Peyer's patch (tissue), 4 donors: ENCODE results near the gene TRUB2. TPM values are rescaled to one million over a fixed set of nuclear protein-coding genes. Genes with fewer than 3 reads are reported as not detected.
"Not testable (repeated sequence)": the region's sequence is repeated elsewhere in the genome, so short reads cannot be mapped to it uniquely, and the experiment has no call there.

ENCODE experiments used
- DNase-seq, 3 donors: peaks; one replicate each; pipeline ENCODE4 v3.0.0-alpha.2; 2017 to 2019
- H3K27ac ChIP-seq, 4 donors: fragments of 200-600 bp; sonication (generic); one replicate each; pipeline ENCODE4 v1.5.1; 2016 to 2019
- H3K27me3 ChIP-seq, 2 donors: fragments of 200-600 bp; sonication (generic); one replicate each; pipeline ENCODE4 v1.5.1; 2019
- H3K36me3 ChIP-seq, 3 donors: fragments of 200-600 bp; sonication (generic); one replicate each; pipeline ENCODE4 v1.5.1; 2016 to 2019
- H3K4me1 ChIP-seq, 4 donors: fragments of 200-600 bp; sonication (generic); one replicate each; pipeline ENCODE4 v1.5.1; 2016 to 2019
- H3K4me3 ChIP-seq, 4 donors: fragments of 200-600 bp; sonication (generic); 1 replicate in 3 of 4; 2 replicates in 1 of 4; pipeline ENCODE4 v1.5.1; 2016 to 2019; ENCODE audit warnings: mild to moderate bottlenecking in 1 of 4
- H3K9me3 ChIP-seq, 4 donors: fragments of 200-600 bp; sonication (generic); one replicate each; pipeline ENCODE4 v1.5.1; 2016 to 2019; ENCODE audit warnings: mild to moderate bottlenecking in 1 of 4
- POLR2A ChIP-seq, 2 donors: fragments of 450-650 bp; IDR thresholded peaks; one replicate each; pipeline ENCODE4 v1.5.1; 2017; ENCODE audit warnings: antibody characterized with exemption in 2 of 2, mild to moderate bottlenecking in 2 of 2, moderate library complexity in 2 of 2
- total RNA-seq, 4 donors: library from RNA; depleted of rRNA; stranded (reverse); fragments of >200 nt; gene quantifications; one replicate each; pipeline ENCODE4 v1.1.0, GENCODE V29; 2016
- TF ChIP-seq, protein P1 (sequence below), 6 experiments: fragments of 450-650 bp in 4 of 6; fragments of 200-600 bp in 2 of 6; sonication (generic) in 1 of 6; IDR thresholded peaks; one replicate each; pipeline ENCODE4 v1.5.1; 2017 to 2019; ENCODE audit warnings: antibody characterized with exemption in 6 of 6, mild to moderate bottlenecking in 3 of 6, moderate library complexity in 1 of 6

The TRUB2 gene
- total RNA-seq, 4 donors from 2014 or later, result 11.7 to 42.9 (median 17.4) TPM

DNA sequence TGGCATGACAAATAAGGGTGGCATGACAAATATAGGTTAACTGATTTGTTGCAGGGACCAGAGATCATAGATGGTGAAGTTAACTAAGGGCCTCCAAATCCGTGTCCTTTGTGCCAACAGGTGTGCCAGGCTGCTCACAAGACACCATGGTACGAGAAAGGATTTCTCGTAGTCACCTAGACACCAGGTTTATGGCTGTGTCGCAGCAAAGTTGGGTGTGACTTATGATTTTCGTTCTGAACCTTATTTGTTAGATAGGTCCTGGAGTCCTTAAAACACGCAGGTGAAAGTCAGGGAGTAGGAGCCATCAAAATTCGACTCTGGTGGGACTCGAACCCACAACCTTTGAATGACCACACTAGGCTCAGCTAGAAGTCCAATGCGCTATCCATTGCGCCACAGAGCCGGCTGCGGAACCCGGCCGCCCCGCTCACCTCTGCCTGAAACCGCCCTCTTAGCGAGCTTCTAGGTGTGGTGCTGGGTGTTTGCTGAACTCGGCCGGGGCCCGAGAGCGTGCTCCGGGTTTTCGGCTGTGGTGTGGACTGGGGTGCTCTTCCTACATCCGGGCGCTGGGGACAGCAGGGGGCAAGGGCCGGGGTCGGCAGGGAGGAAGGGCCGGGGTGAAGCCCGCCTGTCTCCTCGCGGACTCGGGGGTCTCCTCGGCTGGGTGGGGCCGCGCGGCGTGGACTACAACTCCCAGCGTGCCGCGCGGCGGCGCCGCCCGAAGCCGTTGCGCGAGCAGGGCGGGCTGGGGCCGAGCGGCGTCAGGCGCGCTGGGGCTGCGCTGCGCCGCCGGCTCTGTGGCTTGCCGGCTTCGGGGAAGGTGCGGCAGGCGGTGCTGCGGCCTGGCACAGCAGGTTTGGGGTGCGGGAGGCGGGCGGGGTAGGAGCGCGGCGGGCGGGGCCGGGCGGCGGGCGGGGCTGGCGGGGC, 17.8 kb upstream of the TRUB2 start, which contains the start of gene SLC27A4:
Gene SLC27A4 (plus strand): TSS at position 767 of the 930 bp plus-strand sequence. CDS start 2,606 bp downstream, outside the sequence.
- peak; percentile 71 to 92 (median 91) for DNase-seq
- Histone ChIP-seq H3K4me3 (peak within 1 kb of the TSS; percentile 55 to 93 (median 77)), H3K9me3 (no peaks in the 10 kb centered on the region), H3K4me1 (peaks cover 0 to 19% (median 5%) of the 10 kb centered on the region in 4 donors), H3K36me3 (peaks cover 0 to 30% (median 0%) of the 10 kb centered on the region in 3 donors), H3K27ac (peak within 1 kb of the TSS; percentile 69 to 98 (median 82)), H3K27me3 (no peaks in the 10 kb centered on the region)
- TF ChIP-seq POLR2A (IDR thresholded peaks at IDR 0.05), result peak in 1 of 2 donors; percentile 35
- TF ChIP-seq, protein P1, sequence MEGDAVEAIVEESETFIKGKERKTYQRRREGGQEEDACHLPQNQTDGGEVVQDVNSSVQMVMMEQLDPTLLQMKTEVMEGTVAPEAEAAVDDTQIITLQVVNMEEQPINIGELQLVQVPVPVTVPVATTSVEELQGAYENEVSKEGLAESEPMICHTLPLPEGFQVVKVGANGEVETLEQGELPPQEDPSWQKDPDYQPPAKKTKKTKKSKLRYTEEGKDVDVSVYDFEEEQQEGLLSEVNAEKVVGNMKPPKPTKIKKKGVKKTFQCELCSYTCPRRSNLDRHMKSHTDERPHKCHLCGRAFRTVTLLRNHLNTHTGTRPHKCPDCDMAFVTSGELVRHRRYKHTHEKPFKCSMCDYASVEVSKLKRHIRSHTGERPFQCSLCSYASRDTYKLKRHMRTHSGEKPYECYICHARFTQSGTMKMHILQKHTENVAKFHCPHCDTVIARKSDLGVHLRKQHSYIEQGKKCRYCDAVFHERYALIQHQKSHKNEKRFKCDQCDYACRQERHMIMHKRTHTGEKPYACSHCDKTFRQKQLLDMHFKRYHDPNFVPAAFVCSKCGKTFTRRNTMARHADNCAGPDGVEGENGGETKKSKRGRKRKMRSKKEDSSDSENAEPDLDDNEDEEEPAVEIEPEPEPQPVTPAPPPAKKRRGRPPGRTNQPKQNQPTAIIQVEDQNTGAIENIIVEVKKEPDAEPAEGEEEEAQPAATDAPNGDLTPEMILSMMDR (IDR thresholded peaks at IDR 0.05), result peak in 1 of 6 experiments; percentile 6

DNA sequence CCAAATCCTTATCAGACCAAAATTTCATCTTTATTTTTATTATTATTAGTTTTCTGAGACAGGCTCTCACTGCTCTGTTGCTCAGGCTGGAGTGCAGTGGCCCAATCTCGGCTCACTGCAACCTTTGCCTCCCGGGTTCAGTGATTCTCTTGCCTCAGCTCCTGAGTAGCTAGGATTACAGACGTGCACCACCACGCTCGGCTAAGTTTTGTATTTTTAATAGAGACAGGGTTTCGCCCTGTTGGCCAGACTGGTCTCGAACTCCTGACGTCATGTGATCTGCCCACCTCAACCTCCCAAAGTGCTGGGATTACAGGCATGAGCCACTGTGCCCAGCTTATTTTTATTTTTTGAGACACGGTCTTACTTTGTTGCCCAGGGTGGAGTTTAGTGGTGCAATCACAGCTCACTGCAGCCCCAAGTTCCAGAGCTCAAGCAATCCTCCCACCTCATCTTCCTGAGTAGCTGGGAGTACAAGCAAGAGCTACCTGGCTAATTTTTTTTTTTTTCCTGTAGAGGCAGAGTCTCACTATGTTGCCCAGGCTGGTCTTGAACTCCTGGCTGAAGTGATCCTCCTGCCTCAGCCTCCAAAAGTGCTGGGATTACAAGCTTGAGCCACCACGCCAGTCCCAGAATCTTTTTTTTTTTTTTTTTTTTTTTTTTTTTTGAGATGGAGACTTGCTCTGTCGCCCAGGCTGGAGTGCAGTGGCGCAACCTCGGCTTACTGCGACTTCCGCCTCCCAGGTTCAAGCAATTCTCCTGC, 16.8 kb upstream of the TRUB2 start:
- Histone ChIP-seq H3K36me3 (peaks cover 0 to 21% (median 0%) of the 10 kb centered on the region in 3 donors), H3K4me1 (peaks cover 0 to 19% (median 5%) of the 10 kb centered on the region in 4 donors), H3K27ac (peak overlapping the region in 1 of 4 donors; percentile 98)
- DNase-seq, H3K27me3 ChIP-seq, H3K4me3 ChIP-seq, H3K9me3 ChIP-seq: not testable (repeated sequence)

DNA sequence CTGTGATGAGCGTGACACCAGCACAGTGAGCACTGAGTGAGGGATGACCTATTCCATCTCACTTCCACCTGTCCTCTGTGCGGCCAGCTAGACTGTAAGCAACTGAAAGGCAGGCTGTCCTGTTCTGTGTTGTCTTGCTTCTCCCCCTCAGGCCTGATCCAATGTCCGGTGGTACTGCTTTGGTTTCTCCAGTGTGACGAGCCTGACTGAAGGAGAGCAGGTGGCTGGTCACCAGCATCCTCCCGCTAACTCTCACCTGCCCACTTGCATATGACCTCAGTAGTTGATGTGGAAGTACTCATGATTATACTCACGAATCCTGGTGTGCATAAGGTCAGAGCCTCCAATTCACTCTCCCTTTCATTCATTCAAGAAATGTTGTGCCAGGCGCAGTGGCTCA, 15.7 kb upstream of the TRUB2 start:
- Histone ChIP-seq H3K27ac (no peak overlapping the region), H3K27me3 (no peaks in the 10 kb centered on the region), H3K36me3 (peaks cover 0 to 21% (median 0%) of the 10 kb centered on the region in 3 donors), H3K9me3 (no peaks in the 10 kb centered on the region), H3K4me1 (peaks cover 0 to 17% (median 5%) of the 10 kb centered on the region in 4 donors), H3K4me3 (no peak overlapping the region)
- TF ChIP-seq POLR2A (IDR thresholded peaks at IDR 0.05), result no peak
- TF ChIP-seq, protein P1 (IDR thresholded peaks at IDR 0.05), result no peak
- DNase-seq, result no peak

DNA sequence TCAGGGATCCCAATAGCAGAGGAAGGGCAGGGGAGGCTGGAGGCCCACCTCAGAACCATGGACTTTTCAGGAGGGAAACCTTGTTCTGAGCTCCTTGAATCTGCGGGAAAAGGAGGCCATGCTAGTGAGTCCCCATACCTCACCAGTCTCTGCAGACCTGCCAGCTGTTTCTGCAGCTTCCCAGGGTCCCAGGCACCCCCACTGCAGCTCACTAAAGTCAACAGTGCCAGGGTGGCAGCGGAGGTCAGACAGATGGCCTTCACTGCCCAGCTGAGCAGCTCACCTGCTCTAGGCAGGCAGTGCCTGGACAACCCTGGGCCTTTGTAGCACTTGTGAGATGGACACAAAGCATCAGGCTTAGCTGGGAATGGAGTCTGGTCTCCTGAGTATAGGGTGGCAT, 13.7 kb upstream of the TRUB2 start:
- H3K4me1 ChIP-seq, result peaks cover 0 to 3% (median 1%) of the 10 kb centered on the region in 4 donors
- no peak overlapping the region for H3K27ac ChIP-seq
- no peaks in the 10 kb centered on the region for H3K9me3 ChIP-seq
- no peak overlapping the region for H3K4me3 ChIP-seq
- peaks cover 0 to 21% (median 0%) of the 10 kb centered on the region in 3 donors for H3K36me3 ChIP-seq
- H3K27me3 ChIP-seq, result no peaks in the 10 kb centered on the region
- no peak for TF ChIP-seq POLR2A (IDR thresholded peaks at IDR 0.05)
- no peak for DNase-seq

DNA sequence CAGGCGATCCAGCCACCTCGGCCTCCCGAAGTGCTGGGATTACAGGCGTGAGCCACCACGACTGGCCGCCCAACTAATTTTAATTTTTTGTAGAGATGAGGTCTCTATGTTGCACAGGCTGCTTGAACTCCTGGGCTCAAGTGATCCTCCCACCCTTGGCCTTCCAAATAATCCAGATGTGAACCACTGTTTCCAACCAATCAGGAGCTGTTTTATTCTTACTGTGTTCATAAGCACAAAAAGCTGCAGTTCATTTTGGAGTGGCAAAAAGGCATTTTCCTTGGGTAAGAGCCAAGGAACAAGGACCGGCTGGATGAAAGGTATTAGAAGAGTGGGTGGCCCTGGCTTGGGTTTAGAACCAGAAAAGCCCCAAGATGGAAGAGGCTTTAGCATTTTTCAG, 12.9 kb upstream of the TRUB2 start:
- Histone ChIP-seq H3K4me1 (no peaks in the 10 kb centered on the region), H3K27ac (no peak overlapping the region), H3K9me3 (no peaks in the 10 kb centered on the region), H3K4me3 (no peak overlapping the region), H3K36me3 (peaks cover 0 to 21% (median 0%) of the 10 kb centered on the region in 3 donors), H3K27me3 (no peaks in the 10 kb centered on the region)
- TF ChIP-seq, protein P1 (IDR thresholded peaks at IDR 0.05), result no peak
- TF ChIP-seq POLR2A (IDR thresholded peaks at IDR 0.05), result no peak
- no peak for DNase-seq

DNA sequence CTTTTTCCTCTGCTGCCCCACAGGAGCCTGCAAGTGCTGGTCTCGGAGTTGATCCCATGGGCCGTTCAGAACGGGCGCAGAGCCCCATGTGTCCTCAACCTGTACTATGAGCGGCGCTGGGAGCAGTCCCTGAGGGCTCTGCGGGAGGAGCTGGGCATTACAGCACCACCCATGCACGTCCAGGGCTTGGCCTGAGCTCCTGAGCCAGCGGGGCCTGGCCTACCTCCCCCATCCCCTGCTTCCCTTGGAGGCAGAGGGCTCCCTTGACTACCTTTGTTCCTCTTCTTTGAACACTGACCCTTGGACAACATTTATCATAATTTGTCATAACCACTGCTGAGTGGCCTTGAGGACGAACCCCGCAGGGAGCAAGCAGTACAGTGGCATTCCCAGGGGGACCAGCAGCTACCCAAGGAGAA, 11.2 kb upstream of the TRUB2 start:
- Histone ChIP-seq H3K4me3 (no peak overlapping the region), H3K4me1 (peaks cover 0 to 3% (median 0%) of the 10 kb centered on the region in 4 donors), H3K36me3 (peaks cover 0 to 25% (median 0%) of the 10 kb centered on the region in 3 donors), H3K27me3 (no peaks in the 10 kb centered on the region), H3K27ac (no peak overlapping the region), H3K9me3 (no peaks in the 10 kb centered on the region)
- TF ChIP-seq, protein P1 (IDR thresholded peaks at IDR 0.05), result no peak
- TF ChIP-seq POLR2A (IDR thresholded peaks at IDR 0.05), result no peak
- no peak for DNase-seq
